GM12878 (cell line): Measurements from ENCODE around the gene GRM7. TPM values are rescaled to one million over a fixed set of nuclear protein-coding genes. Genes with fewer than 3 reads are reported as not detected.

Experiments
- ATAC-seq: fragments of 200-7000 bp; cut with Tn5 transposase; 3 replicates; pipeline ENCODE4 v1.9.1; 2020; ENCODE audit warnings: mild to moderate bottlenecking, moderate library complexity
- BruUV-seq: library from RNA; stranded (reverse); fragments of 400-500 nt; replicated peaks from 2 replicates; lab custom pipeline; 2021; lab: Mats Ljungman, UMichigan
- CTCF ChIA-PET: fragments of 300-600 bp; sonication (Branson Sonifier 250); formaldehyde crosslinking; extraction: SDS; loops from one replicate; lab custom pipeline; 2021; ENCODE audit warnings: inconsistent platforms; lab: Yijun Ruan, JAX
- POLR2A ChIA-PET: fragments of 350-600 bp; formaldehyde crosslinking; extraction: SDS; loops from one replicate; lab custom pipeline; 2021; ENCODE audit warnings: inconsistent platforms; lab: Charles Lee
- RAD21 ChIA-PET: fragments of 300-600 bp; sonication (Branson Sonifier 250); formaldehyde crosslinking; loops from one replicate; lab custom pipeline; 2023; ENCODE audit warnings: antibody characterized with exemption; ENCODE audit not compliant: unreplicated experiment; lab: Charles Lee
- SMC1A ChIA-PET: fragments of 300-600 bp; sonication (Branson Sonifier 250); formaldehyde crosslinking; loops from one replicate; lab custom pipeline; 2023; ENCODE audit not compliant: unreplicated experiment, uncharacterized antibody; lab: Charles Lee
- DNase-seq: peaks from one replicate; pipeline ENCODE4 v3.0.0-alpha.2; 2011; ENCODE audit warnings: low read depth, low spot score
- FAIRE-seq: peaks from 3 replicates; lab custom pipeline; 2011; peaks lifted over from hg19 to GRCh38; lab: Jason Lieb, UNC
- H2AFZ ChIP-seq: 2 replicates; pipeline ENCODE4 v1.6.0; 2011; ENCODE audit warnings: low read depth, low read length, control low read depth; ENCODE audit not compliant: control insufficient read depth
- H3K27ac ChIP-seq: 2 replicates; pipeline ENCODE4 v1.5.1; 2011; ENCODE audit warnings: control low read depth; ENCODE audit not compliant: control insufficient read depth, insufficient read depth
- H3K27me3 ChIP-seq, 2 experiments: replicated peaks in 1 of 2; 2 replicates each; pipeline versions ENCODE4 v1.6.0 to v1.6.1; 2011; ENCODE audit warnings: low read length in 1 of 2; ENCODE audit not compliant: control insufficient read depth in 2 of 2, insufficient read depth in 2 of 2
- H3K36me3 ChIP-seq, 2 experiments: 2 replicates each; pipeline ENCODE4 v1.5.1; 2011; ENCODE audit warnings: low read length in 1 of 2; ENCODE audit not compliant: control insufficient read depth in 2 of 2, insufficient read depth in 2 of 2
- H3K4me1 ChIP-seq: 2 replicates; pipeline ENCODE4 v1.6.1; 2011; ENCODE audit warnings: mild to moderate bottlenecking, low read length, moderate library complexity, mixed read lengths; ENCODE audit not compliant: control insufficient read depth, insufficient read depth
- H3K4me2 ChIP-seq: 2 replicates; pipeline ENCODE4 v1.6.0; 2011; ENCODE audit warnings: control low read depth; ENCODE audit not compliant: control insufficient read depth, insufficient read depth
- H3K4me3 ChIP-seq: fragments of 200-600 bp; sonication (generic); 2 replicates; pipeline ENCODE4 v1.5.1; 2016
- H3K79me2 ChIP-seq: 2 replicates; pipeline ENCODE4 v1.6.0; 2011; ENCODE audit warnings: low read length; ENCODE audit not compliant: control insufficient read depth, insufficient read depth
- H3K9ac ChIP-seq: 2 replicates; pipeline ENCODE4 v1.8.0; 2011; ENCODE audit warnings: low read length, control low read depth, mixed read lengths; ENCODE audit not compliant: control insufficient read depth, insufficient read depth
- H3K9me3 ChIP-seq: replicated peaks from 3 replicates; pipeline ENCODE4 v1.5.1; 2011; ENCODE audit warnings: mild to moderate bottlenecking, low read length; ENCODE audit not compliant: control insufficient read depth, insufficient read depth
- H4K20me1 ChIP-seq: 2 replicates; pipeline ENCODE4 v1.6.0; 2011; ENCODE audit not compliant: control insufficient read depth, insufficient read depth
- CUX1 ChIP-seq: IDR thresholded peaks from 2 replicates; pipeline ENCODE4 v1.6.1; 2012; ENCODE audit warnings: improper control_type of control experiment, low read depth, low read length; ENCODE audit not compliant: insufficient replicate concordance
- GATAD2B ChIP-seq: fragments of 450-650 bp; conservative IDR thresholded peaks from 2 replicates; pipeline ENCODE4 v1.6.1; 2017; ENCODE audit warnings: low read depth, mild to moderate bottlenecking, moderate library complexity
- HDAC2 ChIP-seq: fragments of 200-600 bp; sonication (generic); IDR thresholded peaks from 2 replicates; pipeline ENCODE4 v1.6.1; 2017
- HDGF ChIP-seq: fragments of 450-650 bp; IDR thresholded peaks from 2 replicates; pipeline ENCODE4 v1.6.1; 2016; ENCODE audit warnings: antibody characterized with exemption
- MYC ChIP-seq: IDR thresholded peaks from 2 replicates; pipeline ENCODE4 v1.6.1; 2011; ENCODE audit warnings: mild to moderate bottlenecking, low read length, moderate library complexity, inconsistent platforms; ENCODE audit not compliant: insufficient read depth, insufficient replicate concordance, insufficient read length, severe bottlenecking
- PAX5 ChIP-seq: IDR thresholded peaks from 2 replicates; pipeline ENCODE4 v1.6.1; 2011; ENCODE audit warnings: low read depth, low read length, borderline replicate concordance
- RBBP5 ChIP-seq: fragments of 200-600 bp; sonication (generic); conservative IDR thresholded peaks from 2 replicates; pipeline ENCODE4 v1.6.1; 2016
- RELA ChIP-seq: fragments of 450-650 bp; IDR thresholded peaks from 2 replicates; pipeline ENCODE4 v1.8.0; 2014; ENCODE audit warnings: borderline replicate concordance; ENCODE audit not compliant: partially characterized antibody
- RFX5 ChIP-seq: IDR thresholded peaks from 2 replicates; pipeline ENCODE4 v1.6.1; 2011; ENCODE audit warnings: low read depth, low read length, improper control_type of control experiment
- SMARCA5 ChIP-seq: fragments of 450-650 bp; IDR thresholded peaks from 2 replicates; pipeline ENCODE4 v1.6.1; 2017; ENCODE audit warnings: mild to moderate bottlenecking
- SPI1 ChIP-seq: IDR thresholded peaks from 2 replicates; pipeline ENCODE4 v1.6.1; 2011; ENCODE audit warnings: low read depth, mild to moderate bottlenecking, low read length, moderate library complexity, borderline replicate concordance; ENCODE audit not compliant: insufficient read depth
- SRF ChIP-seq, 2 experiments: IDR thresholded peaks; 2 replicates each; pipeline ENCODE4 v1.6.1; 2011; ENCODE audit warnings: low read depth in 2 of 2, low read length in 2 of 2, mild to moderate bottlenecking in 1 of 2, moderate library complexity in 1 of 2
- WGBS: methylation state at CpG from one replicate; pipeline ENCODE4 v1.1.6; 2016; ENCODE audit warnings: low lambda C conversion rate; ENCODE audit not compliant: insufficient replicate concordance, insufficient coverage; ENCODE audit errors: missing lambda C conversion rate; 5-methylcytosine and 5-hydroxymethylcytosine counted together
- in situ Hi-C: fragments of 300-500 bp; cut with MboI; formaldehyde crosslinking; loops from 9 replicates; pipeline ENCODE4 v1.14.3; 2018; ENCODE audit warnings: mixed read lengths
- intact Hi-C: fragments of 100-400 bp; cut with micrococcal nuclease; formaldehyde crosslinking; loops from one replicate; pipeline ENCODE4 v1.14.2; 2022; ENCODE audit not compliant: unreplicated experiment
- polyA plus RNA-seq, 11 experiments: library from polyadenylated mRNA; depleted of rRNA in 4 of 11; unstranded in 6 of 11; stranded (reverse) in 5 of 11; fragments of >200 nt; fragmentation: Nextera tagmentation in 4 of 11; fragmentation: Illumina TruSeq in 1 of 11; extraction: Ambion mirVana in 4 of 11; extraction: Trizol in 1 of 11; gene quantifications; 1 replicate in 1 of 11; 2 replicates in 10 of 11; pipeline versions ENCODE4 v1.2.1 to v1.2.3, GENCODE V29; 2011 to 2016; ENCODE audit warnings: inconsistent platforms in 2 of 11, missing spikeins in 2 of 11, low read depth in 1 of 11
- total RNA-seq, 4 experiments: library from RNA; depleted of rRNA in 3 of 4; stranded (reverse); fragments of >200 nt in 3 of 4; fragmentation: Illumina TruSeq in 1 of 4; extraction: Trizol in 1 of 4; gene quantifications; 2 replicates each; pipeline versions ENCODE4 v1.2.1 to v1.2.3, GENCODE V29; 2013 to 2021

The GRM7 gene
- total and polyA plus RNA-seq, 10 of the 15 experiments (the other 5 are each of a cell fraction or from before 2014, with no cell fraction given): not detected

GRCh38 chr3:7779331-7779730 is 918.4 kb downstream of the GRM7 start:
- POLR2A ChIA-PET: no interaction called here
- Histone ChIP-seq H3K9ac (no peak overlapping the region), H3K4me3 (no peak overlapping the region), H2AFZ (no peak overlapping the region), H3K36me3 (no peaks in the 10 kb centered on the region)
- no peak for DNase-seq
- BruUV-seq: no TSS peak
- CTCF ChIA-PET: no interaction called here
- TF ChIP-seq RFX5: no peak
- no peak for TF ChIP-seq CUX1
- TF ChIP-seq SPI1: no peak
- TF ChIP-seq SMARCA5: no peak
- TF ChIP-seq HDGF: no peak
- TF ChIP-seq RELA: no peak
- no peak for TF ChIP-seq GATAD2B
- TF ChIP-seq RBBP5: no peak
- no peak for TF ChIP-seq PAX5
- no peak for TF ChIP-seq SRF (IDR thresholded peaks at IDR 0.05; ENCODE audit: low read depth in 2 of 2, low read length in 2 of 2)
- TF ChIP-seq MYC: no peak
- TF ChIP-seq HDAC2: no peak
- TF ChIP-seq, all 136 proteins: peak for 0
- H3K9me3 ChIP-seq: no peaks in the 10 kb centered on the region
- 14% methylated on average over 4 of the region's 4 CpGs for WGBS
- ATAC-seq: no peak
- no peaks in the 10 kb centered on the region for H4K20me1 ChIP-seq
- ChIA-PET RAD21 (no interaction called here), SMC1A (no interaction called here)
- in situ Hi-C loops: no loop called here
- H3K4me2 ChIP-seq: no peak overlapping the region
- FAIRE-seq: no peak
- intact Hi-C loops: loop anchor here (5.0 kb wide), 1 partner anchor 48 kb away; no protein-coding TSS in a partner anchor
- no peaks in the 10 kb centered on the region for H3K27me3 ChIP-seq
- H3K27ac ChIP-seq: no peak overlapping the region
- H3K4me1 ChIP-seq: no peaks in the 10 kb centered on the region
- H3K79me2 ChIP-seq: no peaks in the 10 kb centered on the region
